K562 (cell line): ENCODE results near the gene UTP4. TPM values are rescaled to one million over a fixed set of nuclear protein-coding genes. Genes with fewer than 3 reads are reported as not detected.

Experiments
- ATAC-seq: fragments of 200-7000 bp; cut with Tn5 transposase; 3 replicates; pipeline ENCODE4 v1.9.1; 2020; ENCODE audit warnings: moderate library complexity
- Bru-seq: library from RNA; stranded (reverse); fragments of 400-500 nt; gene quantifications from one replicate; lab custom pipeline; 2021; lab: Mats Ljungman, UMichigan
- BruChase-seq, 2 experiments: library from RNA; stranded (reverse); fragments of 400-500 nt; gene quantifications; one replicate each; lab custom pipeline; 2021; lab: Mats Ljungman, UMichigan
- BruUV-seq: library from RNA; stranded (reverse); fragments of 400-500 nt; replicated peaks from 2 replicates; lab custom pipeline; 2021; lab: Mats Ljungman, UMichigan
- CTCF ChIA-PET: fragments of 300-600 bp; formaldehyde crosslinking; extraction: SDS; loops from one replicate; lab custom pipeline; 2021; ENCODE audit warnings: low intra/inter-chr PET ratio; lab: Yijun Ruan, JAX
- POLR2A ChIA-PET: fragments of 300-600, 350-650 bp; sonication (Branson Sonifier 250); formaldehyde crosslinking; extraction: SDS; loops from one replicate; lab custom pipeline; 2021; ENCODE audit warnings: antibody characterized with exemption, inconsistent platforms; lab: Yijun Ruan, JAX
- DNase-seq, 4 experiments: peaks; one replicate each; pipeline versions ENCODE4 v3.0.0 to v3.0.0-alpha.2; 2011 to 2018; ENCODE audit warnings: low spot score in 3 of 4, mixed read lengths in 3 of 4; ENCODE audit errors: extremely low read depth in 1 of 4
- FAIRE-seq: peaks from 2 replicates; lab custom pipeline; 2011; peaks lifted over from hg19 to GRCh38; lab: Jason Lieb, UNC
- H2AFZ ChIP-seq: 2 replicates; pipeline ENCODE4 v1.6.0; 2011; ENCODE audit warnings: low read depth, low read length, control low read depth, inconsistent platforms
- H3K27ac ChIP-seq: fragments of 200-600 bp; 3 replicates; pipeline ENCODE4 v1.8.0; 2011; ENCODE audit warnings: low read depth, mild to moderate bottlenecking, control low read depth, inconsistent platforms, low read length, moderate library complexity, mixed read lengths; ENCODE audit errors: extremely low read depth
- H3K27me3 ChIP-seq, 2 experiments: fragments of 300-600 bp in 1 of 2; 2 replicates in 1 of 2; 3 replicates in 1 of 2; pipeline versions ENCODE4 v1.6.0 to v1.8.0; 2011; ENCODE audit warnings: inconsistent platforms in 2 of 2, low read length in 2 of 2, mild to moderate bottlenecking in 1 of 2, mixed read lengths in 1 of 2, moderate library complexity in 1 of 2; ENCODE audit not compliant: control insufficient read depth in 2 of 2, insufficient read depth in 2 of 2
- H3K36me3 ChIP-seq: fragments of 300-600 bp; 3 replicates; pipeline ENCODE4 v1.8.0; 2011; ENCODE audit warnings: mild to moderate bottlenecking, low read length, inconsistent platforms; ENCODE audit not compliant: control insufficient read depth, insufficient read depth
- H3K4me1 ChIP-seq, 2 experiments: fragments of 200-600 bp in 1 of 2; replicated peaks in 1 of 2; 2 replicates in 1 of 2; 3 replicates in 1 of 2; pipeline versions ENCODE4 v1.5.1 to v1.8.0; 2011; ENCODE audit warnings: inconsistent platforms in 2 of 2, low read length in 2 of 2, mild to moderate bottlenecking in 1 of 2, mixed read lengths in 1 of 2, moderate library complexity in 1 of 2; ENCODE audit not compliant: control insufficient read depth in 2 of 2, insufficient read depth in 2 of 2
- H3K4me2 ChIP-seq: 2 replicates; pipeline ENCODE4 v1.6.1; 2011; ENCODE audit warnings: low read length, control low read depth, inconsistent platforms, mixed read lengths; ENCODE audit not compliant: insufficient read depth
- H3K4me3 ChIP-seq: fragments of 200-600 bp; sonication (generic), shearing (Covaris generic); 2 replicates; pipeline ENCODE4 v1.5.1; 2016; ENCODE audit warnings: control low read depth, inconsistent platforms
- H3K79me2 ChIP-seq: fragments of 200-600 bp; 3 replicates; pipeline ENCODE4 v1.8.0; 2011; ENCODE audit warnings: low read length, inconsistent platforms; ENCODE audit not compliant: control insufficient read depth, insufficient read depth
- H3K9ac ChIP-seq, 2 experiments: 2 replicates each; pipeline versions ENCODE4 v1.6.0 to v1.6.1; 2011; ENCODE audit warnings: low read depth in 2 of 2, low read length in 2 of 2, control low read depth in 1 of 2, inconsistent platforms in 1 of 2, mild to moderate bottlenecking in 1 of 2, mixed read lengths in 1 of 2; ENCODE audit not compliant: insufficient read depth in 1 of 2
- H3K9me1 ChIP-seq: one replicate; pipeline ENCODE4 v1.6.0; 2011; ENCODE audit warnings: inconsistent platforms, mild to moderate bottlenecking, low read length, moderate library complexity; ENCODE audit not compliant: control insufficient read depth, insufficient read depth
- H3K9me3 ChIP-seq: replicated peaks from 2 replicates; pipeline ENCODE4 v1.5.1; 2011; ENCODE audit warnings: low read depth, low read length, inconsistent platforms; ENCODE audit not compliant: control insufficient read depth, insufficient read depth
- H4K20me1 ChIP-seq: replicated peaks from 2 replicates; pipeline ENCODE4 v1.6.1; 2011; ENCODE audit warnings: low read length, inconsistent platforms, mixed read lengths; ENCODE audit not compliant: control insufficient read depth, insufficient read depth
- CREB1 ChIP-seq, 2 experiments: sonication (generic) in 1 of 2; formaldehyde crosslinking in 1 of 2; IDR thresholded peaks; 2 replicates each; pipeline versions ENCODE4 v1.6.1 to v1.8.0; 2012 to 2022; ENCODE audit warnings: inconsistent platforms in 1 of 2, mild to moderate bottlenecking in 1 of 2, missing genetic modification reagents in 1 of 2, moderate library complexity in 1 of 2
- FOXP1 ChIP-seq: sonication (generic); formaldehyde crosslinking; IDR thresholded peaks from 2 replicates; pipeline ENCODE4 v1.8.0; 2022; ENCODE audit warnings: mild to moderate bottlenecking, missing genetic modification reagents
- GTF2F1 ChIP-seq: IDR thresholded peaks from 2 replicates; pipeline ENCODE4 v1.6.1; 2011; ENCODE audit warnings: low read depth, low read length, improper control_type of control experiment
- MIER1 ChIP-seq: fragments of 450-650 bp; IDR thresholded peaks from 2 replicates; pipeline ENCODE4 v1.6.1; 2016; ENCODE audit warnings: antibody characterized with exemption, mild to moderate bottlenecking, low read depth
- RBBP5 ChIP-seq: fragments of 200-600 bp; sonication (generic); IDR thresholded peaks from 2 replicates; pipeline ENCODE4 v1.6.1; 2012; ENCODE audit warnings: borderline replicate concordance, mild to moderate bottlenecking, low read length, control low read depth, inconsistent platforms; ENCODE audit not compliant: insufficient read depth, poor library complexity, severe bottlenecking
- RUNX1 ChIP-seq: sonication (generic); IDR thresholded peaks from 2 replicates; pipeline ENCODE4 v1.6.1; 2016; ENCODE audit warnings: antibody characterized with exemption, low read depth
- SRF ChIP-seq, 2 experiments: fragments of 250-450, 450-650 bp in 1 of 2; sonication (Bioruptor Pico) in 1 of 2; sonication (generic) in 1 of 2; formaldehyde crosslinking; IDR thresholded peaks; 2 replicates each; pipeline versions ENCODE4 v1.5.0 to v1.5.1; 2020 to 2022; ENCODE audit warnings: mild to moderate bottlenecking in 1 of 2, missing genetic modification reagents in 1 of 2
- ZNF431 ChIP-seq: sonication (generic); formaldehyde crosslinking; IDR thresholded peaks from 2 replicates; pipeline ENCODE4 v1.8.0; 2022; ENCODE audit warnings: mild to moderate bottlenecking, missing genetic modification reagents
- WGBS: fragments of 100-300 bp; shearing (Covaris generic); methylation state at CpG from one replicate; pipeline ENCODE4 v1.1.6; 2016; ENCODE audit warnings: low coverage, mixed read lengths; ENCODE audit not compliant: insufficient coverage; ENCODE audit errors: missing lambda C conversion rate; 5-methylcytosine and 5-hydroxymethylcytosine counted together
- in situ Hi-C: fragments of 300-500 bp; cut with MboI; formaldehyde crosslinking; loops from 4 replicates; pipeline ENCODE4 v1.15.0; 2018; ENCODE audit warnings: inconsistent platforms, mixed read lengths
- intact Hi-C: fragments of 100-400 bp; cut with micrococcal nuclease; formaldehyde crosslinking; loops from 2 replicates; pipeline ENCODE4 v1.14.2; 2022
- long read RNA-seq, 3 experiments: library from polyadenylated mRNA in 2 of 3; library from RNA in 1 of 3; unstranded in 2 of 3; stranded (forward) in 1 of 3; transcript quantifications; one replicate each; pipeline ENCODE4 v2.0.0, GENCODE V29; 2019 to 2022
- polyA minus RNA-seq, 3 experiments: library from RNA; depleted of rRNA, polyadenylated mRNA; stranded (reverse); fragments of >200 nt; gene quantifications; 2 replicates each; pipeline ENCODE4 v1.2.3, GENCODE V29; 2011
- polyA plus RNA-seq, 8 experiments: library from polyadenylated mRNA; depleted of rRNA in 4 of 8; stranded (reverse) in 5 of 8; unstranded in 3 of 8; fragments of >200 nt; fragmentation: Nextera tagmentation in 2 of 8; fragmentation: Illumina TruSeq in 1 of 8; extraction: Ambion mirVana in 2 of 8; extraction: Trizol in 1 of 8; gene quantifications; 2 replicates each; pipeline versions ENCODE4 v1.2.1 to v1.2.3, GENCODE V29; 2011 to 2014; ENCODE audit warnings: inconsistent platforms in 1 of 8, missing spikeins in 1 of 8
- total RNA-seq, 7 experiments: library from RNA; depleted of rRNA in 6 of 7; stranded (reverse); fragments of >200 nt in 6 of 7; fragmentation: Illumina TruSeq in 2 of 7; extraction: Trizol in 2 of 7; gene quantifications; 2 replicates each; pipeline versions ENCODE4 v1.2.1 to v1.2.3, GENCODE V29; 2011 to 2021; ENCODE audit warnings: low replicate concordance in 1 of 7
- TF ChIP-seq, protein P1 (sequence below), 2 experiments: fragments of 450-650 bp; IDR thresholded peaks; 2 replicates each; pipeline ENCODE4 v1.6.1; 2016

UTP4 gene
- total RNA-seq (2011; cell fraction: chromatin; rRNA removed; ENCODE audit: low replicate concordance) = 147 and 152 TPM in 2 replicates
- 65.1 and 69.4 TPM in 2 replicates for total RNA-seq (2011; cell fraction: nucleolus; rRNA removed)
- total RNA-seq (2011; cell fraction: nucleoplasm; rRNA removed) = 79.9 and 80.1 TPM in 2 replicates
- 46.1 and 51.8 TPM in 2 replicates for total RNA-seq (2014; rRNA removed)
- 49.8 and 53.7 TPM in 2 replicates for total RNA-seq (2014; rRNA removed; fragmentation: Illumina TruSeq; extraction: Trizol)
- 50.7 and 55.3 TPM in 2 replicates for total RNA-seq (2015; rRNA removed; fragmentation: Illumina TruSeq; extraction: Trizol)
- 140 and 145 TPM in 2 replicates for total RNA-seq (2021)
- 134 and 203 TPM in 2 replicates for polyA plus RNA-seq (2011; rRNA removed)
- 143 and 174 TPM in 2 replicates for polyA plus RNA-seq (2011; cell fraction: cytosol; rRNA removed)
- polyA plus RNA-seq (2011; cell fraction: nucleus; rRNA removed) = 104 TPM in 2 replicates
- polyA plus RNA-seq (2012) = 83.1 and 121 TPM in 2 replicates
- polyA plus RNA-seq (2014; fragmentation: Illumina TruSeq; extraction: Trizol) = 157 and 191 TPM in 2 replicates
- polyA plus RNA-seq (2014; fragmentation: Nextera tagmentation; extraction: Ambion mirVana) = 100 to 1,000 TPM; 152 to 195 TPM
- polyA plus RNA-seq (2014; rRNA removed) = 116 and 138 TPM in 2 replicates
- polyA minus RNA-seq (2011; rRNA and poly(A)+ RNA removed) = 216 and 350 TPM in 2 replicates
- 68.4 and 96.7 TPM in 2 replicates for polyA minus RNA-seq (2011; cell fraction: cytosol; rRNA and poly(A)+ RNA removed)
- polyA minus RNA-seq (2011; cell fraction: nucleus; rRNA and poly(A)+ RNA removed) = 32.4 and 52.9 TPM in 2 replicates
- Bru-seq, nascent RNA = percentile 87 among the genes with signal in this experiment
- percentile 90 among the genes with signal in this experiment for BruChase-seq, experiment 1, labeled RNA remaining after a 2-hour chase
- percentile 87 among the genes with signal in this experiment for BruChase-seq, experiment 2, labeled RNA remaining after a 6-hour chase
- long read RNA-seq, experiment 1, full-length matches to known transcripts = 618 of 770 reads
- long read RNA-seq, experiment 1, partial matches to known transcripts = 89 of 770 reads
- long read RNA-seq, experiment 1, other reads (novel, unspliced or antisense) = 63 of 770 reads
- long read RNA-seq, experiment 2, transcript UTP4-203 (17 exons, 2,186 nt) = minor isoform, 6 of 202 reads
- long read RNA-seq, experiment 2, transcript UTP4-201 (17 exons, 2,322 nt) = major isoform, 63 of 202 reads
- long read RNA-seq, experiment 2, partial matches to known transcripts = 86 of 202 reads
- long read RNA-seq, experiment 2, other reads (novel, unspliced or antisense) = 47 of 202 reads
- long read RNA-seq, experiment 3, full-length matches to known transcripts = 192 of 236 reads
- long read RNA-seq, experiment 3, partial matches to known transcripts = 26 of 236 reads
- long read RNA-seq, experiment 3, other reads (novel, unspliced or antisense) = 18 of 236 reads

DNA sequence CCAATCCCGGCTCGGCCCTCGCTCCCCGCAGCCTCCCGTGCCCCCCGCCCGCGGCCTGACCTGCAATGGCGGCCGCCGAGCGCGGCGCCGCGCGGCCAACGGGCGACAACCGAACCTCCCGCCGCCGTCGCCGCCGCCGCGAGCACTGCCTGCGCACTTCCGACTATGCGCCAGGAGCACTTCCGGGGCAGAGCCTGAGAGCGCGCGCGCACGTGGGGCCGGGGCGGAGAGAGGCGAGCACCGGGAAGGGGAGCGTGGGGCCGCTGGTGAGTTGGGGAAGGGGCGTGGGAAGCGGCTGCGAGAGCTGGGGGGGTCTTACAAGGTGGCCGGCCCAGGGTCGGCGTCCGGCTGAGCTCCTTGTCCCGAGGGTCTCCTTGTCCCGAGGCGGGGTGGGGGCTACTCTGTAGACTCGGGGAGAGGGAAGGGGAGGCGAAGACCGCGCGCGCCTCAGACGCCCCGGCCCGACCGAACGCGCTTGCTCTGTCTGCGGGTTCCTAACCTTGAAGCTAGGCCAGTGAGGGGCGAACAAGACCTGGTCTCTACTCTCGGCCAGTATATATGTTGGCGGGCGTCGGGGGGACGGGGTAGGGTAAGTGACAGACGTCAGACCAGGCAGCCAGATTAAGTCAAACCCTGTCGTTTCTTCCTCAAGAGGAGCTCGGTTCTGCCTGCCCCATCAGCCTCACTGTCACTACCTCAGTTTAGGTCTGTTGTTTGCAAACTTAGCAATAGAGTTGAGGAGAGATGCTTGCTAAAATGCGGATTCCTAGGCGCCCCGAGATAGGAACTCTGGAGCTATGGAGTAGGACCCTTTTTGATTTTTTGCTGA, at the start of gene UTP4, which contains the start of gene CHTF8:
TSS of gene UTP4 (plus strand) at position 226 of the 829 bp plus-strand sequence. CDS start 811 bp downstream, outside the sequence.
TSS of gene CHTF8 (minus strand) at position 165 of the 829 bp plus-strand sequence. CDS start 11,130 bp downstream, outside the sequence.
- Histone ChIP-seq H3K4me1 (peaks cover 9 to 17% of the 10 kb centered on the region in 2 experiments; a peak in 3 of 5 replicates), H3K36me3 (peaks cover 71% of the 10 kb centered on the region)
- TF ChIP-seq, protein P1, sequence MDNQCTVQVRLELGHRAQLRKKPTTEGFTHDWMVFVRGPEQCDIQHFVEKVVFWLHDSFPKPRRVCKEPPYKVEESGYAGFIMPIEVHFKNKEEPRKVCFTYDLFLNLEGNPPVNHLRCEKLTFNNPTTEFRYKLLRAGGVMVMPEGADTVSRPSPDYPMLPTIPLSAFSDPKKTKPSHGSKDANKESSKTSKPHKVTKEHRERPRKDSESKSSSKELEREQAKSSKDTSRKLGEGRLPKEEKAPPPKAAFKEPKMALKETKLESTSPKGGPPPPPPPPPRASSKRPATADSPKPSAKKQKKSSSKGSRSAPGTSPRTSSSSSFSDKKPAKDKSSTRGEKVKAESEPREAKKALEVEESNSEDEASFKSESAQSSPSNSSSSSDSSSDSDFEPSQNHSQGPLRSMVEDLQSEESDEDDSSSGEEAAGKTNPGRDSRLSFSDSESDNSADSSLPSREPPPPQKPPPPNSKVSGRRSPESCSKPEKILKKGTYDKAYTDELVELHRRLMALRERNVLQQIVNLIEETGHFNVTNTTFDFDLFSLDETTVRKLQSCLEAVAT (IDR thresholded peaks at IDR 0.05) = no peak
- TF ChIP-seq SRF (CRISPR knock-in tag; IDR thresholded peaks at IDR 0.05) (no peak), GTF2F1 (peak; percentile 11; the same call in 1 of the 2 replicates), ZNF431 (CRISPR knock-in tag) (no peak), RUNX1 (no peak), FOXP1 (CRISPR knock-in tag) (peak; percentile 48; the same call in 1 of the 2 replicates), MIER1 (no peak), RBBP5 (peak; percentile 63), CREB1 (IDR thresholded peaks at IDR 0.05) (peak; percentile 78), CREB1 (CRISPR knock-in tag; IDR thresholded peaks at IDR 0.05) (0 out of 2 replicates have a peak, but pooled peaks have one; percentile 25)

More for the DNA sequence above, at the start of gene UTP4, which contains the start of gene CHTF8:
- ATAC-seq = peak; percentile 92
- CTCF ChIA-PET = interaction anchor here (0.6 kb wide), 1 partner anchor 37 kb away, joined by 3 read pairs; no protein-coding TSS in a partner anchor
- Histone ChIP-seq H4K20me1 (no peaks in the 10 kb centered on the region; the same call in 1 of the 2 replicates), H3K9me1 (no peaks in the 10 kb centered on the region), H3K9ac (peak within 1 kb of the TSS; percentile 99), H3K79me2 (peaks cover 97% of the 10 kb centered on the region), H3K4me3 (peak within 1 kb of the TSS; percentile 84), H2AFZ (peak within 1 kb of the TSS; percentile 78), H3K27ac (peak within 1 kb of the TSS; percentile 94), H3K27me3 (no peaks in the 10 kb centered on the region), H3K4me2 (peak within 1 kb of the TSS; percentile 94), H3K9me3 (no peaks in the 10 kb centered on the region)
- TSS peak; percentile 54 for BruUV-seq
- POLR2A ChIA-PET = interaction anchor here (0.6 to 1.1 kb wide), 10 partner anchors 9 to 453 kb away, joined by 3 to 5 read pairs (median 3); no protein-coding TSS in a partner anchor
- in situ Hi-C loops = no loop called here
- WGBS = 0% methylated on average over 28 of the region's 78 CpGs
- peak; percentile 83 to 93 (median 87) for DNase-seq
- peak; percentile 23 for FAIRE-seq
- intact Hi-C loops = no loop called here
